NCI-H1417 (cell line): ENCODE results near the gene CASP14.
"Not testable (repeated sequence)": the region's sequence is repeated elsewhere in the genome, so short reads cannot be mapped to it uniquely, and the experiment has no call there.

Source experiments
- DNase-seq, 3 experiments: peaks; one replicate each; lab custom pipeline; 2025; lab: John Stamatoyannopoulos, UW

The CASP14 gene

DNA sequence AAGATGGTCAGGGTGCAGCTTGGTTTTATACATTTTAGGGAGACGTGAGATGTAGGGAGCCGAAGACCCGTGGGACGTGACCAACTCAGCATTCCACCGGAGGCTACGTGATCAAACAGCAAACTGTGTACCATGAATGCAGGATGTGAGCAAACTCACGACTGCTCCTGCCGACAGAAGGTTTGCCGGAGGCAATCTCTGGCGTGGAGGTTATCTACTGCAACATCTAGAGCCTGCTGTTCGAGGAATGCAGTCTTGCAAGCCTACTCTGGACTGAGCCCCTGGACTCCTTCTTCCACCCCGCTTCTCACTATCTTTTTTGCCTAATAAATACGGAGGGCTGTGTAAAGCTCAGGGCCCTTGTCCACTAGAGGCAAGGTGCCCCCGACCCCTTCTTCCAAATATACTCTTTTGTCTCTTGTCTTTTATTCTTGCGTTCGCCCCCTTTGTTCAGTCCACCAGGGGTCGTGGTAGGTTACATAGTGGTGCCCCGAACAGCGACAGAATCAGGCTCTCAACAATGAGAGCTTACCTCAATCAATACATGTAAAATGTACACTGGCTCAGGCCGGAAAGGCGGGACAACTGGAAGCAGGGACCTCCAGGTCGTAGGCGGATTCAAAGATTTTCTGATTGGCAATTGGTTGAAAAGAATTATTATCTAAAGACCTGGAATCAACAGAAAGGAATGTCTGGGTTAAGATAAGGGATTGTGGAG lies 23.8 kb downstream of the CASP14 start:
- DNase-seq, result no peak

DNA sequence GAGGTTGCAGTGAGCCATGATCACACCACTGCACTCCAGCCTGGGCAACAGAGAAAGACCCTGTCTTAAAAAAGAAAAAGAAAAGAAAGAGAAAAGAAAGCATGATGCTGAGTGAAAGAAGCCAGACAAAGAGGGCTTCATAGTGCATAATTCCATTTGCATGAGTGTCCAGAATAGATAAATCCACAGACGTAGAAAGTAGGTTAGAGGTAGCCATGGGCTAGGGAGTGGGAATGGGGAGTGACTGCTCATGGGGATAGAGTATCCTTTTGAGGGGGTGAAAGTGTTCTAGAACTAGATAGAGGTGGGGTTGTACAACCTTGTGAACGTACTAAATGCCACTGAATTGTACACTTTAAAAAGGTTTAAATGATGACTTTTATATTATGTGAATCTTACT lies 25.1 kb downstream of the CASP14 start:
- DNase-seq, result no peak

DNA sequence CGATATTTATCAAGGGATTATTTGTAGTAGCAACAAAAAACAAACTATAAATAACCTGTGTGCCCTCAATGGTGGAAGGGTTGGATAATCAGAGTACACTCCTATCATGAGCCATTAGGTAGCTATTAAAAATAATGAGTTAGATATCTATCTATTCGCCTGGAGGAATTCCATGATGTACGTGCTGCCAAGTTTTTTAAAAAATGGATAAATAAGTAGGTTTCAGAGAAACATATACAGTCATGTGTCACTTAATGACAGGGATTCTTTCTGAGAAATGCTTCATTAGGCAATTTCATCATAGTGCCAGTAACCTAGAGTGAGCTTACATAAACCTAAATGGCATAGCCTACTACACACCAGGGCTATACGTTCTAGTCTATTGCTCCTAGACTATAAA lies 26.5 kb downstream of the CASP14 start:
- DNase-seq, result no peak

DNA sequence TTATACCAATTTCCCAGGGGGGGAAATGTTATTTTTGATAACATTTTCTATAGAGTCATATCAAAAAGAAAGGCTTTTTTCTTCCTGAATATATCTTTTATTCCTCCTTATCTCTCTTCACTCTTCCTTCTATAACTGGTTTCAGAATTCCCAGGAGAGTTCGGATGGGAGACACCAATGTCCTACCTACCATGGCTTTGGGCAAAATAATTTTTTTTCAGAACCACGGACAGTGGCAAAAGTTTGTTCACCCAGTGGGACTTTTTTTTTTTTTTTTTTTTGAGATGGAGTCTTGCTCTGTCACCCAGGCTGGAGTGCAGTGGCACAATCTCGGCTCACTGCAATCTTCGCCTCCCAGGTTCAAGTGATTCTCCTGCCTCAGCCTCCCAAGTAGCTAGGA lies 30.7 kb downstream of the CASP14 start:
- not testable (repeated sequence) for DNase-seq

DNA sequence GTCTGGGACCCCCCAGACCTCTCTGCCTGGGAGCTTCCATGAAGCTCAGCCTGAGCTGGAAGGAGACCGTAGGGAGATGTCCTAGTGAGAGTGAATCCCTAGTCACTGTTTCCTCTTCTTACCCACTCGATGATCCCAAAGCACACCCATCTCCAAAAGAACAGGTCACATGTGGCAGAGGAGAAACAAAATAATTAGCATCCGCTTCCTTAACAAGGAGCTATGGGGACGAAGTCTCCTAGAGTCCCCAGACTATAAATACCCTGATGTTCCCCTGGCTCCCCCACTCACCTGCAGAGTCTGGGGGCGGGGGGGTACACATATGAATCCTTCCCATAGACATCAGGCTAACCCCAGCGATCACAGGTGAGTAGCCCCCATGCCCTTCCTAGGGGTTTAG lies 32.6 kb downstream of the CASP14 start, which contains the start of gene OR1I1:
Gene OR1I1, plus strand, starts transcription at position 301 of the 400 bp plus-strand sequence. CDS start 4,855 bp downstream, outside the sequence.
- no peak for DNase-seq

DNA sequence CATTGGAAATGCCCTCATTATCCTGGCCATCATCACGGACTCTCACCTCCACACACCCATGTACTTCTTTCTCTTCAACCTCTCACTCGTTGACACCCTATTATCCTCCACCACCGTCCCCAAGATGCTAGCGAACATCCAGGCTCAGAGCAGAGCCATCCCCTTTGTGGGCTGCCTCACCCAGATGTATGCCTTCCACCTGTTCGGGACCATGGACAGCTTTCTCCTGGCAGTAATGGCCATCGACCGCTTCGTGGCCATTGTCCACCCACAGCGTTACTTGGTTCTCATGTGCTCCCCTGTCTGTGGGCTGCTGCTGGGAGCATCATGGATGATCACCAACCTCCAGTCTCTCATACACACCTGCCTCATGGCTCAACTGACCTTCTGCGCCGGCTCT lies 37.9 kb downstream of the CASP14 start:
- DNase-seq, result no peak

DNA sequence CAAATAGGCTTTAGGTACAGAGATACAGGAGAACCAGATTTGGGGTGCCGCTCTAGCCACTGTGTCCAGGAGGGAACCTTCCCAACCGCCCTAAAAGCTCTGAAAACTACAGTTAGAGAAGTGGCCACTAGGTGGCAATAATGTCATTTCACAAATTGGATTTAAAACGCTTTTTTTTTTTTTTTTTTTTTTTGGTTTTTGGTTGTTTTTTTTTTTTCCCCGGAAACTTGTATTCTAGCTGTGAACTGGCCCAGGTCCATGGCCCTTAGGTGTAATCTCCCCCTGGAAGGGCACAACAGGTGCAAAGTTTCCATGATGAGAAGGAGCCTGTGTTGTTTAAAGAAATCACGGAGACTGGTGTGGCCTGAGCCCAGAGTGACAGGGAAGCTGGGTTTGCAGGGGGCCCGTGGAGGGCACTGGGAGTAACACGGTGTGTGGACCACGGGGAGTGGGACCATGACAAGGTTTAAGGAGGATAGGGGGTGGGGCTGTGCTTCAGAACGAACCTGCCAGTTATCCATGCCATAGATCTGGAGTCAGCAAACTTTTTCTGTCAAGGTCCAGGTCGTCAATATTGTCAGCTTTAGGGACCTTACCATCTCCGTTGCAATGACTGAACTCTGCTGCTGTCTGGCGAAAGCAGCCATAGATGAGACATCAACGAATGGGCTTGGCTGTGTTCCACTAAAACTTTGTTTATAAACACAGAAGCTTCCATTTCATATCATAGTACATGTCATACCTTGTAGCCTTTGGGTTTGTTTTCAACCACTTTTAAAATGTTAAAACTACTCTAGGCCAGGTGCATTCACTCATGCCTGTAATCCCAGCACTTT lies 42.9 kb downstream of the CASP14 start:
- DNase-seq, result peak; percentile 42 to 85 (median 45)

DNA sequence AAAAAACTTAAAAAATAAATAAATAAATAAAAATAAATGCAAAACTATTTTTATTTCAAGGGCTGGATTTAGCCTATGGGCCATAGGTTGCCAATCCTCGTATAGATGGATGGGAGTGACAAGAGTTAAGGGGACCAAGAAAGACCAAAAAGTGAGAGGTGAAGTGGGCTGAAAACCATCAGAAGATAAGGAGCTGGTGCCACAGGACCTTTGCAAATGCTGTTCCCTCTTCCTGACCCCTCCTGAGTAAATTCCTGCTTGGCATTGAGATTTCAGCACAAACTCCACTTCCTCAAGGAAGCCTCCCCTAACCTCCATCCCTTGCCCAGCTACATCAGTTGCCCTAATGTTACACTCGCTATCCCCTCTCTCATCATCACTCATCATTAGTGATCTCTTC lies 43.7 kb downstream of the CASP14 start:
- DNase-seq, result no peak

DNA sequence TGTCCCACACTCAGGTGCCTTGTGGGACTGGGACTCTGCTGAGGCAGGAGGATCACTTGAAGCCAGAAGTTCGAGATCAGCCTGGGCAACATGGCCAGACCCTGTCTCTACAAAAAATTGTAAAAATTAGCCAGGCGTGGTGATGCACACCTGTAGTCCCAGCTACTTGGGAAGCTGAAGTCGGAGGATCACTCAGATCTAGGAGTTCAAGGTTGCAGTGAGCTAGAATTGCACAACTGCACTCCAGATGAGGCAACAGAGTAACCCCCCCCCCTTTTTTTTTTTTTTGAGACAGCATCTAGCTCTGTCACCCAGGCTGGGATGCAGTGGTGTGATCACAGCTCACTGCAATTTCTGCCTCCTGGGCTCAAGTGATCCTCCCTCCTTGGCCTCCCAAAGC lies 46.9 kb downstream of the CASP14 start:
- DNase-seq, result no peak

DNA sequence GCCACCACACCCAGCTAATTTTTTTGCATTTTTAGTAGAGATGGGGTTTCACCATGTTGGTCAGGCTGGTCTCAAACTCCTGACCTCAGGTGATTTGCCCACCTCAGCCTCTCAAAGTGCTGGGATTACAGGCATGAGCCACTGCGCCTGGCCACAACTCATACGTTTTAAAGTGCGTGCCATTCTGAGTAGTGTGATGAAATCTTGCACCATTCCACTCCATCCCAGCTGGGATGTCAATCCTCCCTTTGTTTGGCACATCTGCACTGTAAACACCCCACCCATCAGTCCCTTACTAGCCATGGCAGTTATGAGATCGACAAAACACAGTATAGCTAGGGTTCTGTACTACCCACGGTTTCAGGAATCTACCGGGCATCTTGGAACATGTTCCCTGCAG lies 48.7 kb downstream of the CASP14 start:
- peak in 1 of 3 experiments; percentile 6 for DNase-seq

DNA sequence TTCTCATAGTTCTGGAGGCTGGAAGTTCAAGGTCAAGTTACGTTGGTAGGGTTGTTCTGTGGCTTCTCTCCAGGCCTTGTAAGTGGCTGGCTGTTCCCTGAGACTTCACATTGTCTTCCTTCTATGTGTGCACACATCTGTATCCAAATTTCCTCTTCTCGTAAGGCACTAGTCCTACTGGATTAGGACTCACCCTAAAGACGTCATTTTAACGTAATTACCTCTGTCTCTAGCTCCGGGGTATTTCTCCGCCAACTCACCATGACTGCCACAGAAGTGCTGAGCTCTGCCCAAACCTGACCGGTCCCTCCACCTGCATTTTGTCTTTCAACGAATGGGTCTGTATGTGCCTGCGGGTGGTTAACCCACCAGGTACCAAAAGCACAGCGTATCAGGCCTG lies 49.2 kb downstream of the CASP14 start:
- DNase-seq, result no peak

DNA sequence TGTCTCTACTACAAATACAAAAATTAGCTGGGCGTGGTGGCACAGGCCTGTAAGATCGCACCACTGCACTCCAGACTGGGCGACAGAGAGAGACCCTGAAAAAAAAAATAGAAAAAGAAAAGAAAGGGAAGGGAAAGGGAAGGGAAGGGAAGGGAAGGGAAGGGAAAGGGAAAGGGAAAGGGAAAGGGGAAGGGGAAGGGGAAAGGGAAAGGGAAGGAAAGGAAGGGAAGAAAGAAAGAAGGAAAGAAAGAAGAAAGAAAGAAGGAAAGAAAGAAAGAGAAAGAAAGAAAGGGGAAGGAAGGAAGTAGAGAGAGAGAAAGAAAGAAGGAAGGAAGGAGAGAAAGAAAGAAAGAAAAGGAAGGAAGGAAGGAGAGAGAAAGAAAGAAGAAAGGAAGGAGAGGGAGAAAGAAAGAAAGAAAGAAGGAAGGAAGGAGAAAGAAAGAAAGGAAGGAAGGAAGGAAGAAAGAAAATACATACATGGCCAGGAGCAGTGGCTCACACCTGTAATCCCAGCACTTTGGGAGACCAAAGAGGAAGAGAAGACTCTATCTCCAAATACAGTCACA lies 49.8 kb downstream of the CASP14 start:
- no peak for DNase-seq

DNA sequence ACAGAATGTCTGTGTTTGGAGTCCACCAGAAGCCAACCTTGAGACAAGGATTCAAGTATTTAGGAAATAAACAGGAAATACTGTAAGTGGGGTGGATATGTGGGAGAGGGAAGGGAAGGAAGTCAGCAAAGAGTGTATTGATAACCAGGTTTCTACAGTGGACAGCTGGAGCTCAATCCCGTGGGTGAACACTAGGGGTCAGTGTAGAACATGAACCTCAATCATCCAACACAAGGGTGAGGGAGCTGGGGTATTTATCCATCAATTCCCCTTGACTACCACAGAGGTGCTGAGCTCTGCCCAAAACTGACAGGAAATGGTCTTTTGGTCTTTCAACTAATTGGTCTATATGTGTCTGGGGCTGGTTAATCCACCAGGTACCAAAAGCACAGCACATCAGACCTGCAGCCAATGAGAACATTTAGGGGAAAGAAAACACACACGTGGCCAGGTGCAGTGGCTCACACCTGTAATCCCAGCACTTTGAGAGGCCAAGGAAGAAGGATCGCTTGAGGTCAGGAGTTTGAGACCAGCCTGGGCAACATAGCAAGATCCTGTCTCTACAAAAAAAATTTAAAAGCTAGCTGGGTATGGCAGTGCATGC lies 52.3 kb downstream of the CASP14 start:
- peak in 1 of 3 experiments; percentile 39 for DNase-seq

DNA sequence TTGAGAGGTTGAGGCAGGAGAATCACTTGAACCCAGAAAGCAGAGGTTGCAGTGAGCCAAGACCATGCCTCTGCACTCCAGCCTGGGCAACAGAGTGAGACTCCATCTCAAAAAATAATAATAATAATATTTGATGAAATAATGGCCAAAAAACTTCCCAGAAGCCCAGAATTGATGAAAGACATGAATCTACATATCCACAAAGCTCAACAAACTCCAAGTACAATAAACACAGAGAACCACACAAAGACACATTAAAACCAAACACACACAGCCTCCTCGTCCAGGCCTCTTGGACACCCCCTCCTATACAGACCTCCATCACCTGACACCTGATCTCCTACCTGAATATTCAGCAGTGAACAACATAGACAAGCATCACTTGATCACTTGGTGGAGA lies 54.7 kb downstream of the CASP14 start:
- DNase-seq, result no peak

DNA sequence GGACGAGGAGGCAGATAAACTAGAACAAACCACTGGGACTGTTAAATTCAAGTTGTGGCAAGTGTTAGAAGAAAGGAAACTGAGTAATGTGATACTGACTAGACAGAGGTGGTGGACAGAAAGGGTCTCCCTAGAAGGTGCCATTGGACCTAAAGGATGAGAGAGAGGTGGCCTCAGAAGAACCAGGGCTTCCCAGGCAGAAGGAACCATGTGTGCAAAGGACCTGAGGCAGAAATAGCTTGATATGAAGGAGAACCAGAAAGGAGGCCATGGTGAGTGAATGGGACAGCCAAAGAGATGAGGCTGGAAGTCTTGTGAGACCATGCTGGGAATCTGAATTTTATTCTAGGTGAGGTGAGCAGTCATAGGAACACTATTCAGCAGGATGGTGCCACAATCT lies 55.1 kb downstream of the CASP14 start:
- no peak for DNase-seq

DNA sequence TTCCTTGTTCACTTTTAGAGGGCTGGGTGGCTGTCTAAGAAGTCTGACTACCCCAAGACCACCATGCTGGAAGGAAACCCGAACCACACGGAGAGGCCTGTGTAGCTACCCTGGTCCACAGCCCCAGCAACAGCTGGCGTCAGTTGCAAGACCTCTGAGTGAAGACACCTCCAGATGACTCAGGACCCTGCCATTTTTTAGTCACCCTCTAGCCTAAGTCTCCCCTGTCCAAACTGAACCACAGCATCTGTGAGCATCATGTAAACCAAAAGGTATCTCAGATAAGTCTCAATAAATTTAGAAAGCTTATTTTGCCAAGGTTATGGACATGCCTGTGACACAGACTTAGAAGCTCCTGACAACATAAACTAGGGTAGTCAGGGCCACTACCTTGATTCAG lies 55.8 kb downstream of the CASP14 start:
- no peak for DNase-seq

DNA sequence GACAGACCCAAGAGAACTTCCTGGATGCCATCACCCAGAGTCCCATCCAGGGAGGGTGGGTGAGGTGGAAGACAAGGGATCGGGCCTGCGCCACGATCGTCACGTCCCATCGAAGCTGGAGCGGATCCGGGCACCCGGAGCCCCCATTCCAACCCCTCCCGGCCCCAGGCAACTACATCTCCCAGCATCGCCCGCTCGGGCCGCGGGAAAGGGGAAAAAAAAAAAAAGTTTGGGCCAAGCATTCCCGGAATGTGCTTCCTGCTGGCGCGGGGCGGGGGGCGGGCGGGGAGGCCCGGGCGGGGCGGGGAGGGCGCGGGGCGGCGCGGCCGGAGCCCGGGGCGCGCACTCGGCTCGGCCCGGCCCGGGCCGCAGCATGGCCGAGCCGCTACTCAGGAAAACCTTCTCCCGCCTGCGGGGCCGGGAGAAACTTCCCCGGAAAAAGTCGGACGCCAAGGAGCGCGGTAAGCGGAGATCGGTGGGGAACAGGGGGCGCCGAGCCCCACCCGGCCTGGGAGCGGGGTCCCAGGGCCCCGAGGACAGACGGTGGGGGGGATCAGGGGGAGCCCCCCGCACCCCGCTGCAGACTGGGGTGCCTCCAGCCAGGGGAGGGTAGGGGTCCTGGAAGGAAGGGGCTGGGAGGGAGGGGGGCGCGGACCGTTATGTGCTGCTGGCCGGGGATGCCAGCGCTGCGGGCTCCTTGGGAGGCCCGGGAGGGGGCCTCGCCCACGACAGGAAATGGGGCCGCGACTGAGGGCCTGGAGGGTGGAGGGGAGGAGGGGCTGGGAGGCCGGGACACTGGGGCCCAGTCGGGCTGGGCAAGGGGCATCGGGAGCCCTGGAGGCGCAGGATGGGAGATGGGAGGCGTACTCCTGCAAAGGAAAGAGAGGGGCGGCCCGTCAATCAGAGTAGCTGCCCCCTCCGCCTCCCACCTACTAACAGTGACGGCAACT lies 58.1 kb downstream of the CASP14 start, which contains the start of gene SYDE1:
Gene SYDE1, plus strand, starts transcription at position 341 of the 950 bp plus-strand sequence. Its CDS starts 33 bp downstream, at position 374.
- DNase-seq, result no peak
